ENCODE results near the gene SYT1. TPM values are rescaled to one million over a fixed set of nuclear protein-coding genes. Genes with fewer than 3 reads are reported as not detected.

Gene SYT1
- total and polyA plus RNA-seq, 2 of the 4 experiments (the other 2 are of a cell fraction): 2.8 to 3.0 TPM

DNA sequence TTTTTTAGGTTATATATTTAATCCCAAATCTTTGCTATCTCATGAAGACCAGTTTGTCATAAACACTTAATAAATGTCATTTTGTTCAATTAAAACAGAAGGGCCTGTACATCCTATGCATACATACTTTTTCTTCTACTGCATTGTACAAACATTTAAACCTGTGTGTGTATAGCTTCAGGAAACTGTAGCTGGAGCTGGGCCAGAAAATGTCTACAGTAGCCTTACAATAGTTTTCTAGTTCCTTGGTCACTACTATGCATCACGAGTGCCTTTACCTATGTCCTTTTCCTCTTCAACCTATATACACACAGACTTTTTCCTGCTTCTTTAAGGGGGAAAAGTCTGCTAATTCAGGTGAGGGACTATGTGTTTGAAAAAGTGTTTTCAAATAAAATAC lies 523.4 kb downstream of the SYT1 start:
- no CpG with 5 or more reads among the region's 1 CpG for WGBS, 2 experiments (ENCODE audit: extremely low coverage in 2 of 2, insufficient read length in 1 of 2)
- Histone ChIP-seq H2AK9ac (replicated peaks; ENCODE audit: low read depth, low read length, poor library complexity) (no peak overlapping the region), H3K9me1 (ENCODE audit: insufficient read depth, low read length) (no peaks in the 10 kb centered on the region), H4K20me1 (ENCODE audit: insufficient read depth, low read length) (no peaks in the 10 kb centered on the region), H4K91ac (ENCODE audit: insufficient read depth, low read depth, low read length) (no peak overlapping the region), H3K4me1 (ENCODE audit: control insufficient read depth, insufficient read depth, low read length) (0 out of 2 replicates have a peak, but pooled peaks cover 2% of the 10 kb centered on the region), H3K14ac (replicated peaks; ENCODE audit: low read depth, low read length) (no peak overlapping the region), H3K18ac (ENCODE audit: low read depth, low read length) (no peak overlapping the region), H3K9ac (ENCODE audit: low read depth, low read length) (no peak overlapping the region), H2AFZ (replicated peaks; ENCODE audit: low read length, poor library complexity) (no peak overlapping the region), H2BK15ac (ENCODE audit: low read depth, low read length) (no peak overlapping the region), H3K4me3 (ENCODE audit: insufficient read depth, low read depth, low read length) (no peak overlapping the region), H3K27me3 (ENCODE audit: control insufficient read depth, insufficient read depth, low read length) (no peaks in the 10 kb centered on the region), H3K36me3 (ENCODE audit: control insufficient read depth, insufficient read depth, low read length) (no peaks in the 10 kb centered on the region), H2BK5ac (ENCODE audit: low read depth, low read length, poor library complexity, severe bottlenecking) (no peak overlapping the region), H4K5ac (ENCODE audit: low read depth, low read length) (no peak overlapping the region), H2BK120ac (ENCODE audit: low read depth, low read length) (no peak overlapping the region), H3K4ac (ENCODE audit: low read depth, low read length) (no peak overlapping the region), H4K8ac (ENCODE audit: low read depth in 2 of 2, low read length in 2 of 2) (no peak overlapping the region), H3K9me3 (ENCODE audit: control insufficient read depth, insufficient read depth, low read length) (no peaks in the 10 kb centered on the region), H2AK5ac (ENCODE audit: low read depth, low read length) (no peak overlapping the region), H3K23ac (ENCODE audit: low read depth, low read length) (no peak overlapping the region), H3K27ac (ENCODE audit: insufficient read depth, low read length) (no peak overlapping the region), H3K4me2 (ENCODE audit: low read depth, low read length) (no peak overlapping the region), H3K79me1 (ENCODE audit: low read depth in 1 of 2, low read length in 2 of 2) (no peaks in the 10 kb centered on the region), H3K56ac (ENCODE audit: extremely low read depth, insufficient read depth, low read length) (no peak overlapping the region), H2BK20ac (ENCODE audit: low read depth, low read length) (no peak overlapping the region)
- DNase-seq: no peak
- in situ Hi-C loops (cut with MboI; ENCODE audit: low sequenced_read_pairs): no loop called here
- intact Hi-C loops (cut with micrococcal nuclease): no loop called here
- POLR2A ChIA-PET (ENCODE audit: unreplicated experiment): no interaction called here
- CTCF ChIA-PET: no interaction called here
- BruUV-seq (replicated peaks): no TSS peak
- TF ChIP-seq MAZ (IDR thresholded peaks at IDR 0.05; ENCODE audit: borderline replicate concordance, low read depth, low read length): no peak
- TF ChIP-seq RFX5 (IDR thresholded peaks at IDR 0.05; ENCODE audit: low read depth, low read length): no peak
- no peak for TF ChIP-seq MXI1 (IDR thresholded peaks at IDR 0.05; ENCODE audit: borderline replicate concordance, low read depth, low read length)
- TF ChIP-seq ELK1 (IDR thresholded peaks at IDR 0.05; ENCODE audit: borderline replicate concordance, low read depth, low read length): no peak
- no peak for TF ChIP-seq CEBPB (IDR thresholded peaks at IDR 0.05; ENCODE audit: low read depth, low read length)
- TF ChIP-seq MAFK (IDR thresholded peaks at IDR 0.05; ENCODE audit: low read depth, low read length): no peak
- no peak for TF ChIP-seq CHD1 (IDR thresholded peaks at IDR 0.05; ENCODE audit: low read depth, low read length)
- no peak for TF ChIP-seq RAD21 (IDR thresholded peaks at IDR 0.05; ENCODE audit: low read length)
- TF ChIP-seq BHLHE40 (IDR thresholded peaks at IDR 0.05; ENCODE audit: low read depth, low read length): no peak
- TF ChIP-seq NFE2L2 (IDR thresholded peaks at IDR 0.05; ENCODE audit: low read depth, low read length): no peak
- TF ChIP-seq POLR2A (IDR thresholded peaks at IDR 0.05; ENCODE audit: low read depth, low read length): no peak
- dilution Hi-C loops (cut with HindIII; ENCODE audit: low sequenced_read_pairs, unreplicated experiment): no loop called here
- ATAC-seq (ENCODE audit: low read depth): no peak
